Cardiac fibroblast (primary cell): ENCODE measurements around the gene FEV.
A peak's percentile ranks its signal among the peaks of the same experiment; 100 is the strongest.

Experiments used
- DNase-seq, 2 donors: peaks; one replicate each; pipeline versions ENCODE4 v3.0.0 to v3.0.0-alpha.2; 2010; ENCODE audit warnings: low read depth in 2 of 2
- H3K4me3 ChIP-seq, 2 donors: replicated peaks in 1 of 2; 1 replicate in 1 of 2; 2 replicates in 1 of 2; pipeline ENCODE4 v1.5.1; 2011; ENCODE audit warnings: low read depth in 2 of 2, low read length in 2 of 2, mild to moderate bottlenecking in 2 of 2, moderate library complexity in 1 of 2
- CTCF ChIP-seq: IDR thresholded peaks from one replicate; pipeline ENCODE4 v1.5.1; 2011; ENCODE audit warnings: low read depth, mild to moderate bottlenecking, low read length, inconsistent platforms

Gene FEV

DNA sequence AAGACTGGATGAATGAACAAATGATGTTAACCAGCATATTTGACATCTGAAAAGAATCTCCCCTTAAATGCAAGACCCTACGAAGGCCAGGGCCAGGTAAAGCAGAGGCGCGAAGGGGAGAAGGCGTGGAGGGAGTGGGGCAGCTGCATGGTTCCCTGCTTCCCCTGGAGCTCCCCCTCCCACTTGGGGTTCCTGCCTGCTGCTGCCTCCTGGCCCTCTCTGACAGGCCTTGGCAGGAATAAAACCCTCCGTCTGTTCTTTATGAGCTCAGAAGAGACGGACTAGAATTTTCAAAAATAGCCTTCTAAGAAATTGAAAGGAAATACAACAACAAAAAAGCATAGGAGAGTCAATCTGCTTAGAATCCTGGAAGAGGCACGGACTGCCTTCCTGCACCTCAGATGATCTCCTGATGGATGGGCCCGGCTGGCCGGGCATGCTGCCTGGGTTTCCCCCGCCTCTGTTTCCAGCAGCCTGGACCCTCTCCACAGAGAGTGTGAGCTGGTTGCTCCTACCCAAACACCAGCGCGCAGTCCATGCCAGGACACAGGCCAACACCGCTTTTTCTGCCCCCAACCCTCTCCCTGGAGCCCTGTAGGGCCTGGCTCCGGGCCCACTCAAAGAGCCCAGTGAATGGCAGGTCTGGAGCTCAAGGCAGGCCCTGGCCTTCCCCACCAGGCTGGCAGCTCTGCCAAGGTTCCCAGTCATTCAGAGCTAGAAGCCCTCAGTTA is 32.4 kb upstream of the FEV start:
- H3K4me3 ChIP-seq, result no peak overlapping the region
- DNase-seq, result no peak
- TF ChIP-seq CTCF, result no peak

DNA sequence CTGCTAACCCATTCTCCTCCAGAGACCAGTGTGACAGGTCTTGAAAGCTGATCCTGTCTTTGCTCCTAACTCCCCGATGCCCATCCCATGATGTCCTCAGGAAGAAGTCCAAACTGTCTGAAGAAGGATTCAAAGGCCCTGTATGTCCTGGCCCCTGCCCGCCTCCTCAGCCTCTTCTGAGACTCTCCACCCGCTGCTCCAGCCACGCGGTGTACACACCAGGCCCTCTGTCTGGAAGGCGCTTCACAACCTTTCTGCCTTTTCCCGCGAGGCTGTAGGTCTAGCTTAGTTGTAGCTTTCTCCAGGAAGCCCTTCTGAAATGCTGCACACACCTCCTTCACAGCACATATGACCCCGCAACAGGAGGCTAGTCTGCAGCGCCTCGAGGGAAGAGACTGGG is 31.7 kb upstream of the FEV start:
- no peak for TF ChIP-seq CTCF
- DNase-seq, result no peak
- H3K4me3 ChIP-seq, result no peak overlapping the region

DNA sequence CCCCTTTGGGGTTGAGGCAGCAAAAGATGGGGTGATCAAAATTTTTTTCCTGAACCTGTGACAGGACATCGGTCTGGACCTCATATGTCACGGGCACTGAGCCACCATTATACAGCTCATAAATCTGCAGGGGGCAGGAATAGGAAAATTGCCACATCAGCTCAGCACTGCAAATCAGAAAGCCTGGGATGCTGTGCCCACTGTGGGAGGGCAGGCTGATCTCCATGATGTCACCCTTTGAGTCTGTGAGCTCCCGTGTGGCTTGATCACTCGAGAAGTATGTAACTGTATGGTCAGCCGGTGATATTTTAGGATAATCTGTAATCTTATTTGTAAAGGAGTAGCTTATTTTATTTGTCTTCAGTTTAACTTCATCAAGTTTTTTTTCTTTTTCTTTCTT is 25.9 kb upstream of the FEV start:
- no peak for TF ChIP-seq CTCF
- DNase-seq, result no peak
- H3K4me3 ChIP-seq, result no peak overlapping the region

DNA sequence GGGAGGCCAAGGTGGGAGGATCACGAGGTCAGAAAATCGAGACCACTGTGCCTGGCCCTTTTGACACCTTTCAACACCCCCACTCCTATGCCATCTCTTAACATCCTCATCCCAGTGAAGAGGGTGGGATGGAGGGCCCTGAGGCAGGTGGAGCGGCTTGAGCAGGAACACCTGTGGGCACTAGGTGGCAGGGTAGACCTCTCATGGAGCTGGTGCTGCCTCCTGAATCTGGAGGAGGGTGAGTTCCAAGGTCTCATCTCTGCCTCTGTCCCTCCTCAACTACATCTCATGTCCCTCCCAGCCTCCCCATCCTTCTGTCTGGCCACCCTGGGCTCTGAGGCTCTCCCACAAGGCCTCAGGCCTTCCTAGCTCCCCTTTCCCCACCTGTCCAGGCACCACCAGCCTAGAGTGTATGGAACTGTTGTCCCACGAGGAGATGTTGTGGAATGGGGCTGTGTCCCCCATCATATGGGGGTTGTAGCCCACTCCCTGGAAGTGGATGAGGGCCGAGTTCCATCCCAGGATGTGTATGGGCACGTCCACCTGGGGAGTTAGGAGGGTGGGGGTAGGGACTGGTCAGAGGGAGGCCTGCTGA is 25.3 kb upstream of the FEV start:
- no peak for DNase-seq
- peak; percentile 36 for TF ChIP-seq CTCF

DNA sequence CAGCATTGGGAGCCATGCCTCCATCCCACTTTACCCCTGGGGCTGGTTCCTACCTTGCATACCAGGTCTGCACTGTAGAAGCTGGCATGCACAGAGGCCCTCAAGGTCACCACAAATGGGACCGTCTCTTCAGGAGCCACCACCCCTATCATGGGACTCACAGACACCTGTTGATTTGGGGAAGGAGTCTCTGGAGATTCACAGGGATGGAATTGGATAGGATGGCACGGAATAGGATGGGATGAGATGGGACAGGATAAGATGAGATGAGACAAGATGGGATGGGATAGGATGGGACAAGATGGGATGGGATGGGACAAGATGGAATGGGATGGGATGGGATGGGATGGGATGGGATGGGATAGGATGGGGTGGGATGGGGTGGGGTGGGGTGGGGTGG is 24.3 kb upstream of the FEV start:
- TF ChIP-seq CTCF, result no peak
- DNase-seq, result no peak
- no peak overlapping the region for H3K4me3 ChIP-seq

More for the DNA sequence above, 25.3 kb upstream of the FEV start:
- H3K4me3 ChIP-seq, result no peak overlapping the region

DNA sequence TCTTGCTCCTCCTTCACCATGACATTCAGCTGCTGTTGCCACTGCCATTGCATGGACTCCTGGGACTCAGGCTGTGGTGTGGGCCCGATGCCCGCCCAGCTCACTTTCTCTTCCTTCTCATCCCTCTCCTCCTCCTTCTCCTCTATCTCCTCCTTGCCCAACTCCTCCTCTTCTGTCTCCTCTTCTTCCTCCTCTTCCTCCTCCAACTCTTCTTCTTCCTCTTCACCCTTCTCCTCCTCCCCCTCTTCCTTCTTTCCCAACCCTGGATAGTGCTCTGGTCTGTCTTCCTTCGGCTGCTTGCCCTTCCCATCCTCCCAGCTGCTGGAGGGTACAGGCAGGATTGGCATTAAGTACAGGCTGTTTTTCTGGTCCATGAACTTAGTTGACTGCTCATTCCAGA is 19.0 kb upstream of the FEV start:
- no peak for TF ChIP-seq CTCF
- no peak for DNase-seq
- no peak overlapping the region for H3K4me3 ChIP-seq
